ENCODE measurements around the gene FGF6. TPM values are rescaled to one million over a fixed set of nuclear protein-coding genes. Genes with fewer than 3 reads are reported as not detected.

FGF6 gene
- total RNA-seq, 6 donors from 2014 or later, result not detected

DNA sequence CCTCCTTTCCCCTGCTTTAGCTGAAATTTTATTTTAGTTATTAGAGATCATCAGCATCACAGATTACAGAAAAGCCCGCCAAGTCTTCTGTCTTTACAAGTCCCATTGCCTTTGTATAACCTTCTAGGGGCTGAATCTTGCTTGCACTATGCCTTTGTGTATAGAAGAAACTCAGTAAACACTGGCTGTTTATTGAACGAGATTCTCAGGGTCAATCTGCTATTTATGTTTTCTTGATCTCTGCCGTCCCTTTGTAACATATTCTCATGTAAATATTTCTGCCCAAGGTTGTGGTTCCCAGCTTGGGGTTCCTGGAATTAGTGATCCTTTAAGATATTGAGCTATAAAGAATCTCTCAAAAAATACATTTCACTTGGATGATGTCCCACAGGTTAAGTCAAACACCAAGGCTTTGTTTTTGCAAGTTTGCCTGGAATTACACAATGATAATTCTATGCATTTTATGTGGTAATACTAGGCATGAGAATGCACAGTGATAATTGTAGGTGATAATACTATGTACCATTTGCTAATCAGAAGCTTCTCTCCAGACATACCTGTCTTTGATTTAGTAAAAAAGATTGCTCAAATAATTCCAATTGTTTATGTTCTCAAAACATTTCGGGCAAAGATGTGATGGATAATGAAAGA is 40.6 kb upstream of the FGF6 start:
- H3K27me3 ChIP-seq, result no peaks in the 10 kb centered on the region
- ATAC-seq (ENCODE audit: low FRiP score in 2 of 2), result no peak
- TF ChIP-seq, protein P1, sequence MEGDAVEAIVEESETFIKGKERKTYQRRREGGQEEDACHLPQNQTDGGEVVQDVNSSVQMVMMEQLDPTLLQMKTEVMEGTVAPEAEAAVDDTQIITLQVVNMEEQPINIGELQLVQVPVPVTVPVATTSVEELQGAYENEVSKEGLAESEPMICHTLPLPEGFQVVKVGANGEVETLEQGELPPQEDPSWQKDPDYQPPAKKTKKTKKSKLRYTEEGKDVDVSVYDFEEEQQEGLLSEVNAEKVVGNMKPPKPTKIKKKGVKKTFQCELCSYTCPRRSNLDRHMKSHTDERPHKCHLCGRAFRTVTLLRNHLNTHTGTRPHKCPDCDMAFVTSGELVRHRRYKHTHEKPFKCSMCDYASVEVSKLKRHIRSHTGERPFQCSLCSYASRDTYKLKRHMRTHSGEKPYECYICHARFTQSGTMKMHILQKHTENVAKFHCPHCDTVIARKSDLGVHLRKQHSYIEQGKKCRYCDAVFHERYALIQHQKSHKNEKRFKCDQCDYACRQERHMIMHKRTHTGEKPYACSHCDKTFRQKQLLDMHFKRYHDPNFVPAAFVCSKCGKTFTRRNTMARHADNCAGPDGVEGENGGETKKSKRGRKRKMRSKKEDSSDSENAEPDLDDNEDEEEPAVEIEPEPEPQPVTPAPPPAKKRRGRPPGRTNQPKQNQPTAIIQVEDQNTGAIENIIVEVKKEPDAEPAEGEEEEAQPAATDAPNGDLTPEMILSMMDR (IDR thresholded peaks at IDR 0.05), result no peak
- TF ChIP-seq POLR2AphosphoS5 (IDR thresholded peaks at IDR 0.05) (no peak), EP300 (IDR thresholded peaks at IDR 0.05) (no peak), POLR2A (IDR thresholded peaks at IDR 0.05) (no peak)
- no peak overlapping the region for H3K27ac ChIP-seq
- H3K4me1 ChIP-seq, result no peaks in the 10 kb centered on the region
- no peaks in the 10 kb centered on the region for H3K9me3 ChIP-seq
- peaks cover 3 to 32% (median 24%) of the 10 kb centered on the region in 4 donors for H3K36me3 ChIP-seq
- H3K4me3 ChIP-seq, result no peak overlapping the region
- WGBS, 2 donors, result 62 to 77% methylated on average over 4 of the region's 4 CpGs
- no peak for DNase-seq

DNA sequence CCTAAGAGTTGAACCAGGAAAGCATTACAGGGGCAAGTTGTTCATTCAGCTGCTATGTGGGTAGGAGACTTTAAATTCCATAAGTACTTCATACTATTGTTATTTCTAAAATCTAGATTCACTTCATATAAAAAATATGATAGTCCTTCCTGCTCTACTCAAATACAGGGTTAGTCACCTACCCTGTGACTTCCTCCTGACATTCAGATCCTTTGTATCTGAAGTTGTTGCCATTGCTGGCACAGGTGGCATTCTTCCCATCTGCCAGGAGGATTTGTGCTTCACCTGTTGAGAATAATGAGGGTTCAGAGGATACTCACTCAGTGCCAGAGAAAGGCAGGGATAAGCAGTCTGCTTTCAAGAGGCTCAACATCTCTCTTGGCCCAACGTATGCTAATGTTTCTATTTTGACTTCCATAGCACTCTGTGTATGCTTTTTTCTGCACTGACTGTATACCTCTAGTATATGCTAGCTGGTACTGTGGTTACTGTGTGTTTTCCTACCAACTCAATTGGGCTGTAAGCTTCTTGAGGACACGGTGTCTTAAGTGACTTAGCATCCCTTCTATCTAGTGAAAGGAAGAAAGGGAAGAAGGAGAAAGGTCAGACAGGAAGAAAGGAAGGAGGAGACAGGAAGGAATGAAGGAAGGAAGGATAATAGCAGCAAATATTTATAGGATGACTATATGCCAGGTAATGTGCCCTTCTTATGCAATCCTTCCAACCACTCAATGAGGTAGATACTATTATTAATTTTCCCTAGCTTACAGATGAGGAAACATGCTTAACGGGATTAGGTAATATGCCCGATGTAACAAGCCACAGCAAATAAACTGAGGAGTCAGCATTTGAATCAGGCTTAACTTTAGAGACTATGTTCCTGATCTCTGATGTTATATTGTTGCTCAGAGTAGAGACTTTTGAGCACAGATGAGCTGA is 38.5 kb upstream of the FGF6 start:
- TF ChIP-seq POLR2AphosphoS5 (IDR thresholded peaks at IDR 0.05), result no peak
- no peak for TF ChIP-seq POLR2A (IDR thresholded peaks at IDR 0.05)
- TF ChIP-seq, protein P1 (IDR thresholded peaks at IDR 0.05), result no peak
- no peak for TF ChIP-seq EP300 (IDR thresholded peaks at IDR 0.05)
- peaks cover 3 to 12% (median 8%) of the 10 kb centered on the region in 4 donors for H3K36me3 ChIP-seq
- no peaks in the 10 kb centered on the region for H3K27me3 ChIP-seq
- H3K9me3 ChIP-seq, result no peaks in the 10 kb centered on the region
- no peaks in the 10 kb centered on the region for H3K4me1 ChIP-seq
- H3K27ac ChIP-seq, result no peak overlapping the region
- 57 to 62% methylated on average over 4 of the region's 4 CpGs for WGBS, 2 donors
- H3K4me3 ChIP-seq, result no peak overlapping the region
- no peak for ATAC-seq (ENCODE audit: low FRiP score in 2 of 2)
- no peak for DNase-seq

DNA sequence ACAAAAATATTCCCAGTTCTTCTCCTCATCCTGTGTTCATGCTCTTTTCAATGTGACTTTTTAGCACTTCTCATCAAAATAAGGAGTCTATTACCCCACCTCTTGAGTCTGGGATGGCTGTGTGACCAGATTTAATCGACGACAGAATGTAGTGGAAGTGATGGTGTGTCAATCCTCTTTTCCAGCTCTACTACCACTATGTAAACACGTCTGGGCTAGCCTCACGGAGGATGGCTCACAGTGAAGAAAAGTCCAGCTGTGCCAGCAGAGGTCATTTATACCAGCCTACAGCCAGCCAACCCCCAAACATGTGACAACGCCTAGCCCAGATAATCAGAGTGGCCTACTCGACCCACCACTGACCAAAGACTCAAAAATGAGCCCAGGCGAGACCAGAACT is 37.3 kb upstream of the FGF6 start:
- TF ChIP-seq POLR2AphosphoS5 (IDR thresholded peaks at IDR 0.05) (no peak), POLR2A (IDR thresholded peaks at IDR 0.05) (no peak), EP300 (IDR thresholded peaks at IDR 0.05) (no peak)
- TF ChIP-seq, protein P1 (IDR thresholded peaks at IDR 0.05), result no peak
- peaks cover 0 to 5% (median 1%) of the 10 kb centered on the region in 4 donors for H3K9me3 ChIP-seq
- DNase-seq, result no peak
- ATAC-seq (ENCODE audit: low FRiP score in 2 of 2), result no peak
- no peak overlapping the region for H3K4me3 ChIP-seq
- H3K4me1 ChIP-seq, result no peaks in the 10 kb centered on the region
- no peak overlapping the region for H3K27ac ChIP-seq
- H3K27me3 ChIP-seq, result no peaks in the 10 kb centered on the region
- no peaks in the 10 kb centered on the region for H3K36me3 ChIP-seq
- 77 to 83% methylated on average over 7 of the region's 7 CpGs for WGBS, 2 donors

DNA sequence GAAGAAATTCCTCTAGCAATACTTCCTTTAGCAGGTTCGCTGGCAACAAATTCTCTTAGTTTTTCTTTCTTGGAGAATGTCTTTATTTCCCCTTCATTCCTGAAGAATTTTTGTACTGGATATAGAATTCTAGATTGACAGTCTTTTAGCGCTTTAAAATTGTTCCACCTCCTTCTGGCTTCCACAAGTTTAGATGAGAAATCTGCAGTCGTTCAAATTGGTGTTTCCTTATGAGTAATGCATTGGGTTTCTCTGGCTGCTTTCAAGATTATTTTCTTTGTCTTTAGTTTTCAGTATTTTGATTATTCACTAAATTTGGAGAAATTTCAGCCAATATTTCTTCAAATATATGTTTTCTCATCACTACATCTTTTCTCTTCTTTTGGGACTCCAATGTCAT is 33.3 kb upstream of the FGF6 start:
- Histone ChIP-seq H3K4me3 (no peak overlapping the region), H3K27me3 (no peaks in the 10 kb centered on the region), H3K9me3 (peaks cover 0 to 5% (median 1%) of the 10 kb centered on the region in 4 donors), H3K36me3 (no peaks in the 10 kb centered on the region), H3K4me1 (no peaks in the 10 kb centered on the region), H3K27ac (no peak overlapping the region)
- 94 to 97% methylated on average over 3 of the region's 3 CpGs for WGBS, 2 donors
- ATAC-seq (ENCODE audit: low FRiP score in 2 of 2) (no peak), DNase-seq (no peak)
- TF ChIP-seq POLR2AphosphoS5 (IDR thresholded peaks at IDR 0.05) (no peak), EP300 (IDR thresholded peaks at IDR 0.05) (no peak), POLR2A (IDR thresholded peaks at IDR 0.05) (no peak)
- TF ChIP-seq, protein P1 (IDR thresholded peaks at IDR 0.05), result no peak
